Activated naive CD4-positive, alpha-beta T cell (primary cell): ENCODE results near the gene CHRNA10.

ENCODE experiments used
- DNase-seq, 4 experiments: peaks; one replicate each; lab custom pipeline; 2025; lab: John Stamatoyannopoulos, UW

CHRNA10 gene, protein sequence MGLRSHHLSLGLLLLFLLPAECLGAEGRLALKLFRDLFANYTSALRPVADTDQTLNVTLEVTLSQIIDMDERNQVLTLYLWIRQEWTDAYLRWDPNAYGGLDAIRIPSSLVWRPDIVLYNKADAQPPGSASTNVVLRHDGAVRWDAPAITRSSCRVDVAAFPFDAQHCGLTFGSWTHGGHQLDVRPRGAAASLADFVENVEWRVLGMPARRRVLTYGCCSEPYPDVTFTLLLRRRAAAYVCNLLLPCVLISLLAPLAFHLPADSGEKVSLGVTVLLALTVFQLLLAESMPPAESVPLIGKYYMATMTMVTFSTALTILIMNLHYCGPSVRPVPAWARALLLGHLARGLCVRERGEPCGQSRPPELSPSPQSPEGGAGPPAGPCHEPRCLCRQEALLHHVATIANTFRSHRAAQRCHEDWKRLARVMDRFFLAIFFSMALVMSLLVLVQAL

DNA sequence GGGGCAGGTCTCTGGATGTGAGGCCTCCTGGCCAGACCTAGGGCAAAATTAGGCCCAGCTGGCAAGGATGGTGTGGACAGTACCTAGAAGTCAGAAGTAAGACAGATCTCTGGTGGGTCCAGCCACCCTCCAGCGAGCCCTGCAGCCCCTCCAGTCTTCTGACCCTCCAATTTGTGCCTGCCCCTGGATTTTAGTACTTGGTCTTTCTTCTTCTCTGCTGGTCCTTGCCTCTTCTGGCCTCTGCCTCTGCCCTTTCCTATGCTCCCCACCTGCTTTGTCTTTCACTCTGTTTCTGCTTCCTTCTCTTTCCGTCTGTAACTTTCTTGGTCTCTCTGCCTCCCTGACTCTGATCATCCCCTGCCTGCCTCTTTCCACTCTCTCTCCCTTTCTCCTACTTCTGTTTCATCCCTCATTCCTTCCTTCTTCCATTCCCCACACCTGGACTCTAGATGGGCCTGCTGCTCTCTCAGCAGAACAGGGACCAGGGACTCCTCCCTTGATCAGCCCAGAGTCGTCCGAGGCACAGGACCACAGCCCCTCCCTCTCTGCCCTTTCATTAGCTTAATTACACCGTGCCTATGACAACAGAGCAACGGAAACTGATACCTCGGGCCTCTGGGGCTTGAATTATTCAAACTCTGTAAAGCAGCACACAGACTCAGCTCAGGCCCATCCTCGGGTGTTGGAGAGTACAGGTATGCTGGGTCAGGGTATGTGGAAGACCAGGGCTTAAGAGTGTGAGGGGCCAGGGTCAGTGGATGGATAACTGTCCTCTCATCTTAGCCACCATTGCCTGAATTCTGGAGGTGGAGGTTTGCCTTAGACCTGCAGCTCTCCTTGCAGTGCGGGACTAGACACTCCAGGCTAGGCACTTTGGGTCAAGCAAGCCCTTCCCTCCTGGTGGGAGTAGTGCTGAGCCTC lies at the start of gene CHRNA10:
Gene CHRNA10, minus strand, starts transcription at position 51 of the 921 bp plus-strand sequence. CDS start 72 bp downstream, outside the sequence.
- no peak for DNase-seq

DNA sequence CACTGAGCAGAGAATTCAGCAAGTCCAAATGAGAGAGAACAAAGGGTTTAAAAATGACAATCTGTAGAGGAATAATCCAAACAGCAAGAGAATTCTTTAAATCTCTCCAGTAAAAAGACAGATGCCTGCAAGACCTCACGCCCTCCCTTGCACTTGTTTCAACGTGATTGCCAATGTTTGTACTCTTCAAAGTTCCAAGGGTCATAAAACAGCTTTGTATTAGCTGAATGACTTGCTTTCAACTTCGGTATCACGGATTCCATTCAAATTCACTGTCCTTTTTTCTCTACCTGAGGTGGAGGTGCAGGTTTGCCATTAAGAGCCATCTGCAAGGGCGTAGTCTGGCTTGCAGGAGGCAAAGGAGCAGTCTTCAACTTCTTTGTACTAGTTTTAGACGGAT lies 41.1 kb upstream of the CHRNA10 start:
- DNase-seq = no peak

DNA sequence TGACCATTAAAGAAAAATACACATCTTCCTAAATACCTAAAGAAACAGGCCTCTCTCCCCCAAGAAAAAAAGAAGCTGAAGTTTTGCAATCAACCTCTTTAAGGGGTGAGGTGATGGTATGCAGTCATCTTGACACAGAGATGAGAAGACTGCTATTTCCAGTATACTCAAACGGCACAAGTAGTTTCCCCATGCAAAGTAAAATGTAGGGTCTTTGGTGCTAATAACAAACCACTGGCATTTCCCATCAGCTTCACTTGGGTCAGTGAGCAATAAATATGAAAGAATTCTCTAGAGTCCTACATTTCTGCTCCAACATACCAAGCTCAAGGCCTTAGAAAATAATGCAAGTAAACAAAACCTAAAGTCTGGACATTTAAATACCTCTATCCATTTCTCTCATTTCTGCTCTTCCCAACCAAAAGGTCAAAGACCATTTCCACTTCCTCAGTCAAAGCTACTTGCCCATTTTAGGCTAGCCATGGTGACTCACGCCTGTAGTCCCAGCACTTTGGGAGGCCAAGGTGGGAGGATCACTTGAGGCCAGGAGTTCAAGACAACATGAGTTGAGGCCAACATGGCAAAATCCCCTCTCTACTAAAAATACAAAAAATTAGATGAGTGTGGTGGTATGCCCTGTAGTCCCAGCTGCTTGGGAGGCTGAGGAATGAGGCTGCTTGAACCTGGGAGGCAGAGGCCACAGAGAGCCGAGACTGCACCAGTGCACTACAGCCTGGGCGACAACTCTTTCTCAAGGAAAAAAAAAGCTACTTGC lies 39.5 kb upstream of the CHRNA10 start:
- no peak for DNase-seq

DNA sequence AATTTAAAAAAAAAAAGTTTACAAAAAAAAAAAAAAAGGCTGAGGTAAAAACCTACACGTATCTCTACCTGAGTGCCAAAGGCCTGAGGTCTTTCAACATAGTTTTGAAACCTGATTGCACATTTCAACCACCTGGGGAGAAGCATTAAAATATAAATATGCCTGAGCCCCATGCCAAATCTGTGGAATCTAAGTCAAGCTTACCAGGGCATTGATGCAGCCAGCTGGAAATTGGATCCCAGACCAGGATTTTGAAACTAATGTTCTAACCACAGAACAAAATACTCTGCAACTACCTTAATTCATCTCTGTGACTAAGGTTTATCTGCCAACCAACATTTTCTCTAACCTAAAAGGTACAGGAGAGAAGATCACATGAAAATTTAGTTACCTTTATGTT lies 38.8 kb upstream of the CHRNA10 start:
- DNase-seq = no peak

DNA sequence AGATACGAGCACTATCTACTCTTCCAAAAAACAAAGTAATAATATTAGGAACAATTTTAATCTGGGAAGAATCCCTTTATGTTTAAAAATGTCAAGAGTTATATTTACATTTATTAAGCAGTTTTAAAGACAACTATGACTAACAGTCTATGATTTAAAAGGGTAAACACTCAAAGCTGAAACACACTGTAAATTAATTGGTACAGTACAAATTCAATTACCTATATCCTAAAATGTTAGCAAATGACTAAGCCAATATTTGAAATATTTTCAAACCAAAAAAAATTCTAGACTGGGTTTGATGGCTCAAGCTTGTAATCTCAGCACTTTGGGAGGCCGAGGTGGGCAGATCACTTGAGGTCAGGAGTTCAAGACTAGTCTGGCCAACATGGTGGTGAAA lies 36.0 kb upstream of the CHRNA10 start:
- DNase-seq = no peak

DNA sequence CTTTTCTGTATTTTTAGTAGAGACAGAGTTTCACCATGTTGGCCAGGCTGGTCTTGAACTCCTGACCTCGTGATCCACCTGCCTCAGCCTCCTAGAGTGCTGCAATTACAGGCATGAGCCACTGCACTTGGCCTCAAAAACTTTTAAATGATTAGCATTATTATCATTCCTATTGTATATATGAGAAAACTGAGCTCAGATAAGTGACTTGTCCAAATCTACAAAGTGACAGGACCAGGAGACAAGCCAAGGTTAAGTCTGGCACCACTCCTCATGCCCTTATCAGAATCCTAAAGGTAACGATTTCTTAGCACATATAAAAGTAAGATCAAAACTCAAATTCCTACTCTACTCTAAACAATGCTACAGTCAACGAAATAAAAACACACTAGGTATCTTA lies 32.2 kb upstream of the CHRNA10 start:
- no peak for DNase-seq

DNA sequence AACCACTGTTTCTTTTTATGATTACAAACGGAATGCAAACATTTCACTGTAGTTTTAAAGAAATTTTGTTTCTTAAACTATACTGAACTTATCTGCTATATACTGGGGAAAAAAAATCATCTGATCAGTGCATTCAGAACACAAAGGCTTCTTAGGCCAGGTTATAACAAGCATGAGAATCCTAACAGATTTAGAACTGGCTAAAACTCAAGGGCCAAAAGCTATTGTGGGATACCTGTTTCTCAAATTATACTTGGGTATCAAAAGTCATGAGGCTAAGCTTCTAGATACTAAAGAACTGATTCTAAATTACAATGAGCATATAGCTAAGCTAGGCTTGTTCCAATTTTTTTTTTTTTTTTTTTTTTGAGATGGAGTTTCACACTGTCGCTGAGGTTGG lies 29.7 kb upstream of the CHRNA10 start:
- no peak for DNase-seq

DNA sequence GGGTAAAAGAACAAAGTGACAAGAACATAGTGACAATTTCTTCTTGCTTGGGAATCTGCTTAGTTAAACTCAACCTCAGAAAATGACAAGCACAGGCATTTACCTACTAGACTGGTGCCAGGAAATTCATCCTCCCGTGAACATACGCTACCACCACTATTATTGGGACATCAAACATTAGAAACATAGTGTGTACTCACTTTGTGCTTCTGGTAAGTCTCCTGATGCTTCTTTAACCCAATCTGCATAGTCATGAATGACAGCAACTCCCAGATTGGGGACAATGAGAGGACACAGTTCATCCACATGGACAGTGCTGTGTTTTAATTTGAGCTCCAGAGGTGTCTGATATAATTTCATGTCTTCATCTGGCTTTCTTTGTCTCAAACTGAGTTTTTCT lies 29.2 kb upstream of the CHRNA10 start:
- DNase-seq = no peak

DNA sequence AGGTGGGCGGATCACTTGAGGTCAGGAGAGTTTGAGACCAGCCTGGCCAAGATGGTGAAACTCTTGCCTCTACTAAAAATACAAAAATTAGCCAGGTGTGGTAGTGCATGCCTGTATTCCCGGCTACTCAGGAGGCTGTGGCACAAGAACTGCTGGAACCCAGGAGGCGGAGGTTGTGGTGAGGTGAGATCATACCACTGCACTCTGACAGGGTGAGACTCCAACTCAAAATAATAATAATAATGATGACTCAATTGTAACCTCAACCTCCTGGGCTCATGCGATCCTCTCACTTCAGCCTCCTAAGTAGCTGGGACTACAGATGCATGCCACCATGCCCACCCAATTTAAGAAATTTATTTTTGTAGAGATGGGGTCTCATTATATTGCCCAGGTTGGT lies 15.6 kb upstream of the CHRNA10 start:
- DNase-seq = no peak

DNA sequence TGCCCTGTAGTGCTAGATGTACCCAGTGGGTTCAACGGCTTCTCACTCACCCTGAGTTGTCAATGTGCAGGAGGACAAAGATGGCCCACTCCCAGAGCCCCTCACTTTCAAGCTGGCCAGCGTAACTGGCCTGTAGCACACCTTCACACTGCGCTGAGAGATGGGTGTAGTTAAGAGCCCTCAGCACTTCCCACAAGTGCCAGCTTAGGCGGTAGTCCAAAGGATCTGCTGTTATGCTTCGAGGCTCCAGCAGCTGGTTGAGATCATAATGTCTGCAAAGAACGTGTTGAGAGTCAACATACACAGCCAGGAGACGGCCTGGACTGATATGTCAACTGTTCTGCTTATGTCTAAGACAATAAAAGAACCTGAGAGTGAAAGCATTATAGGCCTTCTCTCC lies 14.7 kb upstream of the CHRNA10 start:
- DNase-seq = no peak

DNA sequence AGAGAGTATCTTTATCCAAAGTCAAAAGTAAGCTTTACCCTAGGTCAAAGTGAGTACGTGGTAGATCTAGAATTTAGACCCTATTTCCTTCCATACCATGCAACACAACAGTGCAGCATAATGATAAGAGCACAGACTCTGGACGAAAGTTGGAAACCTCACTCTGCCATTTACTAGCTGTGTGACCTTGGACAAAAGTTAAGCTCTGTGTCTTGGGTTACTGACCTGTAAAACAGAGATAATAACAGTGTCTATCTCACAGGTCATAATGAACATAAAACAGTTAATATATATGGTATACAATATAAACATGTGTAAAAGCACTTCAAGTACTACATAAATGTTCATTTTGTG lies 13.6 kb upstream of the CHRNA10 start:
- DNase-seq = no peak

DNA sequence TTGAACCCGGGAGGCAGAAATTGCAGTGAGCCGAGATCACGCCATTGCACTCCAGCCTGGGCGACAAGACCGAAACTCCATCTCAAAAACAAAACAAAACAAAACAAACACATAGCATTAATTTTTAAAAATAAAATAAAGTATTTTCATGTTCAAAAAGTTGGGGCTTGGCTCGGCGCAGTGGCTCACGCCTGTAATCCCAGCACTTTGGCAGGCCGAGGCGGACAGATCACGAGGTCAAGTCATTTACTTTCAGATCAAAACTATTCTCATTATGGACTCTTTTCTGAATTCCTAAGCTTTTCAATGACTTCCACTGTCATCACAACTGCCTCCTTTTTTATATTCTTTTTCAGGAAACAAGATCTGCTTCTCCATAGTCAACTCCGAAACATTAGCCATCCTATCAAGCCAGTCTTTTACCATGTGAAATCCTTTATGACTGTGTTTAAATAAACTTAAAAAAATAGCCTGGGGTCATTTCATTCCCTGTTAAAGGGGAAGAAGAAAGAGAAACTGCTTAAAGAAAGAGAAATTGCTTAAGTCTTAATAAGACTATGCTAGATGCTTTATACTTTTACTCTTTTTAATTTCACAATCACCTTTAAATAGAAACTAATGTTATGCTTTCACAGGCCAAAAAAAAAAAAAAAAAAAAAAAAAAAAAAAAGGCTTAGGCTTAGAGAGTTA lies 13.1 kb upstream of the CHRNA10 start:
- no peak for DNase-seq

DNA sequence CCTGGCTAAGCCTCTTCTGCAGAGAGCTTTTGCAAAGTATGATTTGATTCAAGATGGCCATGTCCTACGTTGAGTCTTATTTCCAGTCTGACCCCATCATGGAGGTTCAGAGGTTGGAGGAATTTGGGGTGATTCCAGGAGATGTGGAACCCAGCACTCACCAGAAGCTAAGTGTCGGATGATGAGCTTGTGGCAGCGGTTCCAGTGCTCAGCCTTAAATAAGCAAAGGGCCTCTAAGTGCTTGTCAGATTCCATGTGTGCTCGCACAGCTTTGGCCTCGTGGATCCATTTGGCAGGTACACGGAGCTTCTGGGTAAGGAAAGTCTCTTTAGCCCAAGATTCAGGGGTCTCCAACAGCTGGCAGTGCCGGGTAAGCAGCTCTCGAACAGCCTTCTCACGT lies 11.9 kb upstream of the CHRNA10 start:
- no peak for DNase-seq

DNA sequence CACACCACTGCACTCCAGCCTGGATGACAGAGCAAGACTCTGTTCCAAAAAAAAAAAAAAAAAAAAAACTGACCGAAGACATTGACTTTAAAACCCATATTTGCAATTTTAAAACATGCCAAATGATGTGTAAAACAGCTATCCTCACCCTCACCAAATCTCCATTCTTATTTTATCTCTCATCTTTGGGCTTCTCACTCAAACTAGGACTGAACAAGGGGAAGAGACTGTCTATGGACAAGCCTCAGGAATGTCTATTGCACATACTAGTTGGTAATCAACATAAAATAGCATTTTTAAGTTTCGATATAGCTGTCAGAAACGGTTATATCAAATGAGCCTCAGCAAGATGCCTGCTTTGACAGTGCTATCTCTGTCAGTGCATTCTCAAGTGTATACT lies 7.9 kb upstream of the CHRNA10 start:
- no peak for DNase-seq

DNA sequence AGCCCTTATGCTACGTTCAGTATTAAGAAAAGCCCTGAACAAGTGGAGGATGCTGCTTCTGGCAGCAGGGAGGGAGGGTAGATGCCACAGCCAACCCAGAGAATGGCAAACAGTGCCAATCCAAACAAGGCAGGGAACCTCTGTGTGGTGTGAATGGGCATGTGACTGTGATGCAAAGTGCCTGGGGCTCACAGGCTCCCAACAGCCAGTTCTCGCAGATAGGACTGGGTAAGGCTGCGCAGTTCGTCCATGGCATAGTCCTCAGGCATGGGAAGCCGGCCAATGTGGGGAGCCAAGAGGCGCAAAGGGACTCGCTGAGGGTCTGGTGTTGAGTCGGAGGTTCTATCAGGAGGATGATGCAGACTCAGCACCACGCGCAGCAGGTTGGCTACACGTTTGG lies 4.8 kb upstream of the CHRNA10 start:
- no peak for DNase-seq

DNA sequence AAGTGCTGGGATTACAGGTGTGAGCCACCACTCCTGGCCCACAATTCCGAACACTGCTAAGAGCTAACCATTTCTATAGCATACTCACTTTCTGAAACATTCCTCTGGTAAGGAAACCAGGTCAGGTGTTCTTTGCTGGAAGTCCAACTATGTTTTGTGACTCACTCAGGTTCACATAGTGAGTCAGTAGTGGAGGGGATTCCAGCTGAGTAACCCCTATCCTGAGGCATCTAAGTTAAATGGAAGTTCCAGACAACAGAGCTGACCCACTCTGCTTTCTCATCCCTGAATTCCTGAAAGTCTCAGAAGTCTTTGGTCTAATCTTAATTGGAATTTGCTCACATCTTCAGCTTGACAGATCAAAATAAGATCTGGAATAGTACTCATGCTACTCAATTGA lies 3.0 kb upstream of the CHRNA10 start:
- no peak for DNase-seq

DNA sequence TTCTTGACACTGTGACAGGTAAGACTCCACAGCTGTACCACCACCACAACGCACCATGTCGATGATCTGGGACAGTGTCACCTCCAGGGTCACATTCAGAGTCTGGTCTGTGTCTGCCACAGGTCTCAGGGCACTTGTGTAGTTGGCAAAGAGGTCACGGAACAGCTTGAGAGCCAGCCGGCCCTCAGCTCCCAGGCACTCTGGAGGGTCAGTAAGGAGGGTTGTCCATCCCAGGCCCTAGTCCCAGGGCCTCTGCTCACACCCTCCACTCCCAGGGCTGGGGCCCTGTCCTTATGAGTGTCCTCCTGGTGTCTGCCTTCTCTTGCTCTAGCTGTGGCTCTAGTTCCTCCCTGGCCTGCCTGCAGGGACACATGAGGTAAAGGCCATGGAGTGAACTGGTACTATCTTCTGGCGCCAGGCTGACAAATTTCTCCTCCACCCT lies 1.4 kb downstream of the CHRNA10 start:
- no peak for DNase-seq

DNA sequence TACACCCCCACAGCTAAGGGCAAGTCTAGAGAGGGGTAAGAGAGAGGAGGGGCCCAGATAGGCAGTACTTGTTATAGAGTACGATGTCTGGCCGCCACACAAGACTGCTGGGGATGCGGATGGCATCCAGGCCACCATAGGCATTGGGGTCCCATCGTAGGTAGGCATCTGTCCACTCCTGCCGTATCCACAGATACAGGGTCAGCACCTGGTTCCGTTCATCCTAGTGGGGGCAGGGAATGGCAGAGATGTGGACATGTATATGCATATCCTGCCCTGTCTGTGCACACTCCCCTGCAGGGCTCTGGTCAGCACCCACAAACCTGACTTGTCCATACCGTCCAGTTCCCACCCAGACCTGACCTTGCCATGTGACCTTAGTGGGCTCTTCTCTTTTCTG lies 2.1 kb downstream of the CHRNA10 start:
- DNase-seq = no peak

DNA sequence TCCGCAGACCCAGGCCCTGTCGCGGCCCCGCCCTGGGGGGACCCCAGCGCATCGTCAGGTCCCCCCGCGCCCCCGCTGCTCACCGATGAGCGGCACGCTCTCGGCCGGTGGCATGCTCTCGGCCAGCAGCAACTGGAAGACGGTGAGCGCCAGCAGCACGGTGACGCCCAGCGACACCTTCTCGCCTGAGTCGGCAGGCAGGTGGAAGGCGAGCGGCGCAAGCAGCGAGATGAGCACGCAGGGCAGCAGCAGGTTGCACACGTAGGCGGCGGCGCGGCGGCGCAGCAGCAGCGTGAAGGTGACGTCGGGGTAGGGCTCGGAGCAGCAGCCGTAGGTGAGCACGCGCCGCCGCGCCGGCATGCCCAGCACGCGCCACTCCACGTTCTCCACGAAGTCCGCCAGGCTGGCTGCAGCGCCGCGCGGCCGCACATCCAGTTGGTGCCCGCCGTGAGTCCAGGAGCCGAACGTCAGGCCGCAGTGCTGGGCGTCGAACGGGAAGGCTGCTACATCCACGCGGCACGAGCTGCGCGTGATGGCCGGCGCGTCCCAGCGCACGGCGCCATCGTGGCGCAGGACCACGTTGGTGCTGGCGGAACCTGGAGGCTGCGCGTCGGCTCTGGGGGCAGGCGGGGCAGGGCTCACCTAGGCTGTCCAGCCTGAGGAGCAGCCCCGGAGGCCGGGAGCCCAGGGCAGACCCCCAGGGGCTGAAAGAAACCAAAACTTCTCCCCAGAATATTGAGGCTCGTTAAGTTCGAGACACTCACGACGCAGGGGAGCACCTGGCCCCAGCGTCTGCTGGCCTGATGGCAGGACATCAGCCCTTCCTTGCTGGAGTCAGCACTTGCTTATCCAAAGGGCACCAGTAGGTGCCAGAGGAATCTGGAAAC lies 3.8 kb downstream of the CHRNA10 start:
- DNase-seq = no peak

DNA sequence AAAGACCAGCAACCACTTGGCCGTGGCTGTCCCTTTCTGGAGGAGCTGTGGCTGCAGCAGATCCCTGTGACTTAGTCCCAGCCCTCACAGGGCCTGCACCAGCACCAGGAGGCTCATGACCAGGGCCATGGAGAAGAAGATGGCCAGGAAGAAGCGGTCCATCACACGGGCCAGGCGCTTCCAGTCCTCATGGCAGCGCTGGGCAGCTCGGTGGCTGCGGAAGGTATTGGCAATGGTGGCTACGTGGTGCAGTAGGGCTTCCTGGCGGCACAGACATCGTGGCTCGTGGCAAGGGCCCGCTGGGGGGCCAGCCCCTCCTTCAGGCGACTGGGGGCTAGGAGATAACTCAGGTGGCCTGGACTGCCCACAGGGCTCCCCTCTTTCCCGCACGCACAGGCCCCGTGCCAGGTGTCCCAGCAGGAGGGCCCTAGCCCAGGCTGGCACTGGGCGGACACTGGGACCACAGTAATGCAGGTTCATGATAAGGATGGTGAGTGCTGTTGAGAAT lies 5.1 kb downstream of the CHRNA10 start:
- no peak for DNase-seq
